Adrenal gland (tissue), 12 donors: Measurements from ENCODE around the gene CCDC124. TPM values are rescaled to one million over a fixed set of nuclear protein-coding genes. Genes with fewer than 3 reads are reported as not detected.

Experiments
- DNase-seq, 7 donors: peaks; one replicate each; pipeline ENCODE4 v3.0.0-alpha.2; 2019 to 2020
- H3K27ac ChIP-seq, 5 donors: fragments of 200-600 bp; sonication (generic) in 4 of 5; 1 replicate in 3 of 5; 2 replicates in 2 of 5; pipeline versions ENCODE4 v1.5.1 to v1.8.0; 2016 to 2020; ENCODE audit warnings: mild to moderate bottlenecking in 1 of 5
- H3K27me3 ChIP-seq: fragments of 200-600 bp; 2 replicates; pipeline ENCODE4 v1.8.0; 2021
- H3K36me3 ChIP-seq, 2 donors: fragments of 200-600 bp; replicated peaks in 1 of 2; 1 replicate in 1 of 2; 2 replicates in 1 of 2; pipeline versions ENCODE4 v1.5.1 to v1.8.0; 2018 to 2022
- H3K4me1 ChIP-seq, 2 donors: fragments of 200-600 bp; replicated peaks in 1 of 2; 1 replicate in 1 of 2; 2 replicates in 1 of 2; pipeline versions ENCODE4 v1.5.1 to v1.8.0; 2018 to 2021
- H3K4me3 ChIP-seq, 4 donors: fragments of 200-600 bp; sonication (generic) in 3 of 4; one replicate each; pipeline ENCODE4 v1.5.1; 2016 to 2018
- H3K9me3 ChIP-seq, 3 donors: fragments of 200-600 bp; sonication (generic) in 1 of 3; replicated peaks in 1 of 3; 1 replicate in 2 of 3; 2 replicates in 1 of 3; pipeline versions ENCODE4 v1.5.1 to v1.8.0; 2016 to 2021
- POLR2A ChIP-seq, 2 donors: fragments of 450-650 bp; IDR thresholded peaks; one replicate each; pipeline ENCODE4 v1.6.1; 2017; ENCODE audit warnings: antibody characterized with exemption in 2 of 2, mild to moderate bottlenecking in 2 of 2, moderate library complexity in 1 of 2
- WGBS, 4 donors: extraction: QIAGEN DNeasy Blood & Tissue Kit in 2 of 4; methylation state at CpG; one replicate each; pipeline versions ENCODE4 v1.1.5 to v1.1.7; 2013 to 2017; 5-methylcytosine and 5-hydroxymethylcytosine counted together
- intact Hi-C, 2 donors: fragments of 100-400 bp; cut with DNase I; formaldehyde crosslinking; loops; one replicate each; pipeline versions ENCODE4 v1.14.1 to v1.15.0; 2022 to 2023
- polyA plus RNA-seq, 3 donors: library from polyadenylated mRNA; stranded (reverse); fragments of 200-250 nt in 2 of 3; fragments of 350-450 nt in 1 of 3; fragmentation: Illumina TruSeq in 1 of 3; extraction: RNeasy Lipid Tissue Mini Kit (QIAGEN cat#74804) in 1 of 3; gene quantifications; one replicate each; pipeline ENCODE4 v1.2.3, GENCODE V29; 2013 to 2014
- total RNA-seq, 9 donors: library from RNA; depleted of rRNA in 4 of 9; stranded (reverse); fragments of >200 nt in 4 of 9; fragments of 120-200 nt in 1 of 9; fragmentation: NEBNext Ultra II Directional in 1 of 9; extraction: Animal tissue kit (Norgen Biotek cat#: 25700) in 1 of 9; gene quantifications; one replicate each; pipeline versions ENCODE4 v1.1.0 to v1.2.4, GENCODE V29; 2013 to 2023
- TF ChIP-seq, protein P1 (sequence below), 6 experiments: fragments of 450-650 bp in 4 of 6; fragments of 200-600 bp in 2 of 6; sonication (generic) in 1 of 6; IDR thresholded peaks; 1 replicate in 5 of 6; 2 replicates in 1 of 6; pipeline versions ENCODE4 v1.5.1 to v1.8.0; 2016 to 2021; ENCODE audit warnings: antibody characterized with exemption in 6 of 6, mild to moderate bottlenecking in 2 of 6, moderate library complexity in 1 of 6
- donor health status: healthy with polysubstance abuse.
- donor health status: Bipolar disorder and iron deficiency.
- donor health status: DM: yes; HTN: yes; CAD: no.
- donor health status: DM: no; HTN: no; CAD: no.
- donor health status: DM: no; HTN: no; CAD: no.
- donor health status: DM: yes; HTN: yes; CAD: no.

The CCDC124 gene
- total and polyA plus RNA-seq, 12 donors, result 11.3 to 143 (median 65.9) TPM

- Histone ChIP-seq H3K4me3 (no peak overlapping the region), H3K27me3 (no peaks in the 10 kb centered on the region), H3K9me3 (no peaks in the 10 kb centered on the region), H3K36me3 (peaks cover 0 to 7% of the 10 kb centered on the region in 2 donors), H3K27ac (no peak overlapping the region), H3K4me1 (peaks cover 5 to 10% of the 10 kb centered on the region in 2 donors)
- DNase-seq, result peak; percentile 84 to 92 (median 87)
- intact Hi-C loops, result loop anchor here in 1 of 2 donors (2.0 kb wide), 1 partner anchor 59 kb away; no protein-coding TSS in a partner anchor
- TF ChIP-seq, protein P1, sequence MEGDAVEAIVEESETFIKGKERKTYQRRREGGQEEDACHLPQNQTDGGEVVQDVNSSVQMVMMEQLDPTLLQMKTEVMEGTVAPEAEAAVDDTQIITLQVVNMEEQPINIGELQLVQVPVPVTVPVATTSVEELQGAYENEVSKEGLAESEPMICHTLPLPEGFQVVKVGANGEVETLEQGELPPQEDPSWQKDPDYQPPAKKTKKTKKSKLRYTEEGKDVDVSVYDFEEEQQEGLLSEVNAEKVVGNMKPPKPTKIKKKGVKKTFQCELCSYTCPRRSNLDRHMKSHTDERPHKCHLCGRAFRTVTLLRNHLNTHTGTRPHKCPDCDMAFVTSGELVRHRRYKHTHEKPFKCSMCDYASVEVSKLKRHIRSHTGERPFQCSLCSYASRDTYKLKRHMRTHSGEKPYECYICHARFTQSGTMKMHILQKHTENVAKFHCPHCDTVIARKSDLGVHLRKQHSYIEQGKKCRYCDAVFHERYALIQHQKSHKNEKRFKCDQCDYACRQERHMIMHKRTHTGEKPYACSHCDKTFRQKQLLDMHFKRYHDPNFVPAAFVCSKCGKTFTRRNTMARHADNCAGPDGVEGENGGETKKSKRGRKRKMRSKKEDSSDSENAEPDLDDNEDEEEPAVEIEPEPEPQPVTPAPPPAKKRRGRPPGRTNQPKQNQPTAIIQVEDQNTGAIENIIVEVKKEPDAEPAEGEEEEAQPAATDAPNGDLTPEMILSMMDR (IDR thresholded peaks at IDR 0.05), result peak; percentile 90 to 97 (median 96)
- TF ChIP-seq POLR2A (IDR thresholded peaks at IDR 0.05), result no peak
- 35 to 48% (median 42%) methylated on average over 6 to 7 of the region's 7 CpGs for WGBS, 4 donors
Observed at GRCh38 chr19:17938092-17938845, 5.5 kb downstream of the CCDC124 start.

DNA sequence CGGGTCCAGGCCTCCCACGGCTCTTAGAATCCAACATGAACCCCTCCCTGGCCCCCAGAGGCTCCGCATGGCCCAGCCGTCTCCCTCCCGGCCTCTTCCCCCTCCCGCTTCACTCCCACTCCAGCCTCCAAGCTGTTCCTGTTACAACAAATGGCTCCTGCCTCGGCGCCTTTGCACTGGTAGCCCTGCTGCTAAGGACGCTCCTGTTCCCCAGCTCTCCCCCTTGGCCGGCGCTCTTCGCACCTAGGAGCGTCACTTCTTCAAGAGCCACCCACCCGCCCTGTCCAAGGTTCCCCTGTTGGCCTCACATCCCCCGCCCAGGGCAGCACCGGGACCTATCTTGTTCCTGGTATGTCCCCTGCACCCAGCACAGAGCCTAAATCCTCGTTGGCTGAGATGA lies 9.4 kb downstream of the CCDC124 start:
- intact Hi-C loops, result loop anchor here in 1 of 2 donors (10.0 kb wide), 1 partner anchor 123 kb away; no protein-coding TSS in a partner anchor
- DNase-seq, result no peak
- WGBS, 4 donors, result 81 to 88% (median 83%) methylated on average over 10 to 17 of the region's 17 CpGs
- Histone ChIP-seq H3K4me3 (no peak overlapping the region), H3K36me3 (peaks cover 0 to 7% of the 10 kb centered on the region in 2 donors), H3K27me3 (no peaks in the 10 kb centered on the region), H3K4me1 (peaks cover 0 to 12% of the 10 kb centered on the region in 2 donors), H3K9me3 (no peaks in the 10 kb centered on the region), H3K27ac (no peak overlapping the region)
- TF ChIP-seq, protein P1 (IDR thresholded peaks at IDR 0.05), result no peak
- no peak for TF ChIP-seq POLR2A (IDR thresholded peaks at IDR 0.05)

DNA sequence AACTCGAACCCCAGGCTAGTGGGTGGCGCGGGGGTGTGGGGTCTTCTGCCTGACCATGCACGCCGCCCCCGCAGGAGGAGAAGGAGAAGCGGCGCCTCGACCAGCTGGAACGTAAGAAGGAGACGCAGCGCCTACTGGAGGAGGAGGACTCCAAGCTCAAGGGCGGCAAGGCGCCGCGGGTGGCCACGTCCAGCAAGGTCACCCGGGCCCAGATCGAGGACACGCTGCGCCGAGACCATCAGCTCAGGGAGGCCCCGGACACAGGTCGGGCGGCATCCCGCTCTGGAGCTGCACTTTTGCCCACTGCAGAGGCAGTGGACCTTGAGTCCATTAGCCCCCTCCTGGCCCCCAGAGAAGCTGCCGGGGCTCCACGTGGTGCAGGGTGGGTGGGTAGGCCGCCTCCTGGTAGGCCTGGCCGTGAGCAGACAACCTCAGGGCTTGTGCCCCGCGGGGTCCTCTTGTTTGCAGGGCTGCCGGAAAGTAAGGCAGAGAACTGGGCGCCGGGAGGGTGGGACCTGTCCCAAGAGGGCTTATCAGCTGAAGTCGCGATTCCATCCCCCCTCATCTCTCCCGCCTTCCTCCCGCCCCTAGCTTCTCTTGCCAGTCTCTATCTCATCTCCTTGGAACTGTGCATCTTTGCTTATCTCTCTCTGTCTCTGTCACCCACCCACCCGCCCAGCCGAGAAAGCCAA lies 9.9 kb downstream of the CCDC124 start:
- no peak for TF ChIP-seq POLR2A (IDR thresholded peaks at IDR 0.05)
- TF ChIP-seq, protein P1 (IDR thresholded peaks at IDR 0.05), result no peak
- no peak overlapping the region for H3K27ac ChIP-seq
- peak overlapping the region in 1 of 4 donors; percentile 11 for H3K4me3 ChIP-seq
- peaks cover 0 to 7% of the 10 kb centered on the region in 2 donors for H3K36me3 ChIP-seq
- intact Hi-C loops, result loop anchor here in 1 of 2 donors (10.0 kb wide), 1 partner anchor 122 kb away; no protein-coding TSS in a partner anchor
- no peaks in the 10 kb centered on the region for H3K27me3 ChIP-seq
- no peaks in the 10 kb centered on the region for H3K9me3 ChIP-seq
- 49 to 61% (median 52%) methylated on average over 8 to 41 of the region's 41 CpGs for WGBS, 4 donors
- DNase-seq, result peak in 1 of 7 donors; percentile 19
- peaks cover 0 to 14% of the 10 kb centered on the region in 2 donors for H3K4me1 ChIP-seq
